ENCODE data around the gene CPNE8.

Gene CPNE8

DNA sequence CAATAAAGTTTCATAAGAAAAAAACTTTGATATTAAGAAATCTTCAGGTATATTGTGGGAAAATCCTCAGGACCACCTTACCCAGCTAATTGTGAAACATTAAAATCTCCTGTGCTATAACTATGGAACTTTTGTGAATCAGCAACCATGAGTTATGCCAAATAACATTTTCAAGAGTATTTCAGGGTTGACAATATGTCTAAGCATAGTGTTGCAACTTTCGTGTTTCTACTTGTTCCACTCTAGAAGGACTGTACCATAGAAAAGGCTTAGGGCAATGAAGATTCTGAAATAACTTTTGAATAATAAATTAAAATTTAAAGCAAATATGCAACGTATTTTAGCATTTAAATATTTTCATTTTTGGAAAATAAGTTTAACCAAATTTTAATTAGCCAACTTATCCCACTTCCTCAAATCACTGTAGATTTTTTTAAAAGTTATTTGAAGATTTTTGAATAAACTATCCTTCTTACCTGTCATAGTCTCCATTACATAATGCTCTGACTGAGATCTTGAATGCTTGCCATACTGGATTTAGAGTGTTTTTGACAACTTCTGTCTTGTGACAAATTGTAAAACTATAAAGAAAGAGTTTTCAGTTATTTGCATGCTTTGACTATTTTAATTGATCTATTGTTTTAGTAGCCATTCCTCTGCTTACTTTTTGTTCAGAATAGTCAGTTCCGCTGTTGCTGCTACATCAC is 143.6 kb downstream of the CPNE8 start:
- TF ChIP-seq GABPA (IDR thresholded peaks at IDR 0.05; ENCODE audit: low read depth), result no peak
- TF ChIP-seq, protein P1, sequence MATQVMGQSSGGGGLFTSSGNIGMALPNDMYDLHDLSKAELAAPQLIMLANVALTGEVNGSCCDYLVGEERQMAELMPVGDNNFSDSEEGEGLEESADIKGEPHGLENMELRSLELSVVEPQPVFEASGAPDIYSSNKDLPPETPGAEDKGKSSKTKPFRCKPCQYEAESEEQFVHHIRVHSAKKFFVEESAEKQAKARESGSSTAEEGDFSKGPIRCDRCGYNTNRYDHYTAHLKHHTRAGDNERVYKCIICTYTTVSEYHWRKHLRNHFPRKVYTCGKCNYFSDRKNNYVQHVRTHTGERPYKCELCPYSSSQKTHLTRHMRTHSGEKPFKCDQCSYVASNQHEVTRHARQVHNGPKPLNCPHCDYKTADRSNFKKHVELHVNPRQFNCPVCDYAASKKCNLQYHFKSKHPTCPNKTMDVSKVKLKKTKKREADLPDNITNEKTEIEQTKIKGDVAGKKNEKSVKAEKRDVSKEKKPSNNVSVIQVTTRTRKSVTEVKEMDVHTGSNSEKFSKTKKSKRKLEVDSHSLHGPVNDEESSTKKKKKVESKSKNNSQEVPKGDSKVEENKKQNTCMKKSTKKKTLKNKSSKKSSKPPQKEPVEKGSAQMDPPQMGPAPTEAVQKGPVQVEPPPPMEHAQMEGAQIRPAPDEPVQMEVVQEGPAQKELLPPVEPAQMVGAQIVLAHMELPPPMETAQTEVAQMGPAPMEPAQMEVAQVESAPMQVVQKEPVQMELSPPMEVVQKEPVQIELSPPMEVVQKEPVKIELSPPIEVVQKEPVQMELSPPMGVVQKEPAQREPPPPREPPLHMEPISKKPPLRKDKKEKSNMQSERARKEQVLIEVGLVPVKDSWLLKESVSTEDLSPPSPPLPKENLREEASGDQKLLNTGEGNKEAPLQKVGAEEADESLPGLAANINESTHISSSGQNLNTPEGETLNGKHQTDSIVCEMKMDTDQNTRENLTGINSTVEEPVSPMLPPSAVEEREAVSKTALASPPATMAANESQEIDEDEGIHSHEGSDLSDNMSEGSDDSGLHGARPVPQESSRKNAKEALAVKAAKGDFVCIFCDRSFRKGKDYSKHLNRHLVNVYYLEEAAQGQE (IDR thresholded peaks at IDR 0.05; ENCODE audit: insufficient replicate concordance, low read depth), result no peak
- no peak for TF ChIP-seq POLR2AphosphoS5 (IDR thresholded peaks at IDR 0.05; ENCODE audit: low read depth)
- TF ChIP-seq, protein P2, sequence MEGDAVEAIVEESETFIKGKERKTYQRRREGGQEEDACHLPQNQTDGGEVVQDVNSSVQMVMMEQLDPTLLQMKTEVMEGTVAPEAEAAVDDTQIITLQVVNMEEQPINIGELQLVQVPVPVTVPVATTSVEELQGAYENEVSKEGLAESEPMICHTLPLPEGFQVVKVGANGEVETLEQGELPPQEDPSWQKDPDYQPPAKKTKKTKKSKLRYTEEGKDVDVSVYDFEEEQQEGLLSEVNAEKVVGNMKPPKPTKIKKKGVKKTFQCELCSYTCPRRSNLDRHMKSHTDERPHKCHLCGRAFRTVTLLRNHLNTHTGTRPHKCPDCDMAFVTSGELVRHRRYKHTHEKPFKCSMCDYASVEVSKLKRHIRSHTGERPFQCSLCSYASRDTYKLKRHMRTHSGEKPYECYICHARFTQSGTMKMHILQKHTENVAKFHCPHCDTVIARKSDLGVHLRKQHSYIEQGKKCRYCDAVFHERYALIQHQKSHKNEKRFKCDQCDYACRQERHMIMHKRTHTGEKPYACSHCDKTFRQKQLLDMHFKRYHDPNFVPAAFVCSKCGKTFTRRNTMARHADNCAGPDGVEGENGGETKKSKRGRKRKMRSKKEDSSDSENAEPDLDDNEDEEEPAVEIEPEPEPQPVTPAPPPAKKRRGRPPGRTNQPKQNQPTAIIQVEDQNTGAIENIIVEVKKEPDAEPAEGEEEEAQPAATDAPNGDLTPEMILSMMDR (IDR thresholded peaks at IDR 0.05; ENCODE audit: insufficient read depth, low read length), result no peak
- TF ChIP-seq SPI1 (IDR thresholded peaks at IDR 0.05; ENCODE audit: borderline replicate concordance, low read depth), result no peak
- no peak for DNase-seq (ENCODE audit: low read depth in 1 of 2, low spot score in 1 of 2)
- Histone ChIP-seq H3K27ac (replicated peaks) (no peak overlapping the region), H3K27me3 (ENCODE audit: insufficient read depth, poor library complexity, severe bottlenecking) (no peaks in the 10 kb centered on the region), H3K4me3 (replicated peaks; ENCODE audit: insufficient read depth, low read length) (no peak overlapping the region)

DNA sequence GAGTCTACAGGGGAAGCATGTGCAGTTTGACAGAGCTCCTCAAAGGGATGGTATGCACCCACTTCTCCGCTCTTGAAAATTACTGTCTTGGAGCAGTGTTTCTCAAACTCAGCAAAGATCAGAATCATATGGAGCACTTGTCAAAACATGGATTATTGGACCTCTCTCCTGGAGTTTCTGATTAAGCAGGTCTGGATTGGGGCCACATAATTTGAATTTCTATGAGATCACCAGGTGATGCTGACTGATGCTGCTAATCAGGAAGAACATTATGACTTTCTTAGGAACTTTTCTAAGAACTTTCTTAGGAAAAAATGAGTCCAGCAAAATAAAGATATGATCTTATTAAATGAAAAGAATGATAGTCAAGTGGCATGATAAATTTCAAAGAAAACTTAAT is 144.3 kb downstream of the CPNE8 start:
- DNase-seq (ENCODE audit: low read depth in 1 of 2, low spot score in 1 of 2), result no peak
- H3K4me3 ChIP-seq (replicated peaks; ENCODE audit: insufficient read depth, low read length), result no peak overlapping the region
- H3K27me3 ChIP-seq (ENCODE audit: insufficient read depth, poor library complexity, severe bottlenecking), result no peaks in the 10 kb centered on the region
- TF ChIP-seq, protein P1 (IDR thresholded peaks at IDR 0.05; ENCODE audit: insufficient replicate concordance, low read depth), result no peak
- TF ChIP-seq, protein P2 (IDR thresholded peaks at IDR 0.05; ENCODE audit: insufficient read depth, low read length), result no peak
- no peak for TF ChIP-seq SPI1 (IDR thresholded peaks at IDR 0.05; ENCODE audit: borderline replicate concordance, low read depth)
- no peak for TF ChIP-seq POLR2AphosphoS5 (IDR thresholded peaks at IDR 0.05; ENCODE audit: low read depth)
- H3K27ac ChIP-seq (replicated peaks), result no peak overlapping the region

DNA sequence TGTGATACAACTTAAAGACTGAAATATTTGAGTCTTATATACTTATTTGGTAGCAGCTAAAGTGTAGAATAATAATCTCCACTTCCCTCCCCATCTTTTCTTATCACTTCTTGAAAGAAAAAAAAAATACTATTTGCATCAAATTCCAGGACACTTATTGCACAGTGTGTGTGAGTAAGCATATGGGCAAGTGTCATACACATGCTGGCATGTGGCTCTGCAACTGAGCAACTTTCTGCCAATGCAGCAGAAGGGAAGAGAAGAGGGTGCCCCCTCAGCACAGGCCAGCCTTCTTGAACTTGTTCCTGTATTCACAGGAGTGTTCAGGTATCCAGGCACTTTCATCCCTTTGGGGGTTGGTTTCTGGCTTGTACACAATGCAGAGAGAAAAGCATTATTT is 145.8 kb downstream of the CPNE8 start:
- DNase-seq (ENCODE audit: low read depth in 1 of 2, low spot score in 1 of 2), result no peak
- Histone ChIP-seq H3K27ac (replicated peaks) (no peak overlapping the region), H3K27me3 (ENCODE audit: insufficient read depth, poor library complexity, severe bottlenecking) (no peaks in the 10 kb centered on the region), H3K4me3 (replicated peaks; ENCODE audit: insufficient read depth, low read length) (no peak overlapping the region)
- TF ChIP-seq GABPA (IDR thresholded peaks at IDR 0.05; ENCODE audit: low read depth) (no peak), POLR2AphosphoS5 (IDR thresholded peaks at IDR 0.05; ENCODE audit: low read depth) (no peak), SPI1 (IDR thresholded peaks at IDR 0.05; ENCODE audit: borderline replicate concordance, low read depth) (no peak)
- TF ChIP-seq, protein P1 (IDR thresholded peaks at IDR 0.05; ENCODE audit: insufficient replicate concordance, low read depth), result no peak
- TF ChIP-seq, protein P2 (IDR thresholded peaks at IDR 0.05; ENCODE audit: insufficient read depth, low read length), result no peak

All from HL-60 (cell line).